K562 (cell line): Measurements from ENCODE around the gene DLK1. TPM values are rescaled to one million over a fixed set of nuclear protein-coding genes. Genes with fewer than 3 reads are reported as not detected.
A peak's percentile ranks its signal among the peaks of the same experiment; 100 is the strongest.

ENCODE experiments used
- ATAC-seq: fragments of 200-7000 bp; cut with Tn5 transposase; 3 replicates; pipeline ENCODE4 v1.9.1; 2020; ENCODE audit warnings: moderate library complexity
- BruUV-seq: library from RNA; stranded (reverse); fragments of 400-500 nt; replicated peaks from 2 replicates; lab custom pipeline; 2021; lab: Mats Ljungman, UMichigan
- CTCF ChIA-PET: fragments of 300-600 bp; formaldehyde crosslinking; extraction: SDS; loops from one replicate; lab custom pipeline; 2021; ENCODE audit warnings: low intra/inter-chr PET ratio; lab: Yijun Ruan, JAX
- POLR2A ChIA-PET: fragments of 300-600, 350-650 bp; sonication (Branson Sonifier 250); formaldehyde crosslinking; extraction: SDS; loops from one replicate; lab custom pipeline; 2021; ENCODE audit warnings: antibody characterized with exemption, inconsistent platforms; lab: Yijun Ruan, JAX
- DNase-seq, 4 experiments: peaks; one replicate each; pipeline versions ENCODE4 v3.0.0 to v3.0.0-alpha.2; 2011 to 2018; ENCODE audit warnings: low spot score in 3 of 4, mixed read lengths in 3 of 4; ENCODE audit errors: extremely low read depth in 1 of 4
- FAIRE-seq: peaks from 2 replicates; lab custom pipeline; 2011; peaks lifted over from hg19 to GRCh38; lab: Jason Lieb, UNC
- H2AFZ ChIP-seq: 2 replicates; pipeline ENCODE4 v1.6.0; 2011; ENCODE audit warnings: low read depth, low read length, control low read depth, inconsistent platforms
- H3K27ac ChIP-seq: fragments of 200-600 bp; 3 replicates; pipeline ENCODE4 v1.8.0; 2011; ENCODE audit warnings: low read depth, mild to moderate bottlenecking, control low read depth, inconsistent platforms, low read length, moderate library complexity, mixed read lengths; ENCODE audit errors: extremely low read depth
- H3K27me3 ChIP-seq, 2 experiments: fragments of 300-600 bp in 1 of 2; 2 replicates in 1 of 2; 3 replicates in 1 of 2; pipeline versions ENCODE4 v1.6.0 to v1.8.0; 2011; ENCODE audit warnings: inconsistent platforms in 2 of 2, low read length in 2 of 2, mild to moderate bottlenecking in 1 of 2, mixed read lengths in 1 of 2, moderate library complexity in 1 of 2; ENCODE audit not compliant: control insufficient read depth in 2 of 2, insufficient read depth in 2 of 2
- H3K36me3 ChIP-seq: fragments of 300-600 bp; 3 replicates; pipeline ENCODE4 v1.8.0; 2011; ENCODE audit warnings: mild to moderate bottlenecking, low read length, inconsistent platforms; ENCODE audit not compliant: control insufficient read depth, insufficient read depth
- H3K4me1 ChIP-seq, 2 experiments: fragments of 200-600 bp in 1 of 2; replicated peaks in 1 of 2; 2 replicates in 1 of 2; 3 replicates in 1 of 2; pipeline versions ENCODE4 v1.5.1 to v1.8.0; 2011; ENCODE audit warnings: inconsistent platforms in 2 of 2, low read length in 2 of 2, mild to moderate bottlenecking in 1 of 2, mixed read lengths in 1 of 2, moderate library complexity in 1 of 2; ENCODE audit not compliant: control insufficient read depth in 2 of 2, insufficient read depth in 2 of 2
- H3K4me2 ChIP-seq: 2 replicates; pipeline ENCODE4 v1.6.1; 2011; ENCODE audit warnings: low read length, control low read depth, inconsistent platforms, mixed read lengths; ENCODE audit not compliant: insufficient read depth
- H3K4me3 ChIP-seq: fragments of 200-600 bp; sonication (generic), shearing (Covaris generic); 2 replicates; pipeline ENCODE4 v1.5.1; 2016; ENCODE audit warnings: control low read depth, inconsistent platforms
- H3K79me2 ChIP-seq: fragments of 200-600 bp; 3 replicates; pipeline ENCODE4 v1.8.0; 2011; ENCODE audit warnings: low read length, inconsistent platforms; ENCODE audit not compliant: control insufficient read depth, insufficient read depth
- H3K9ac ChIP-seq, 2 experiments: 2 replicates each; pipeline versions ENCODE4 v1.6.0 to v1.6.1; 2011; ENCODE audit warnings: low read depth in 2 of 2, low read length in 2 of 2, control low read depth in 1 of 2, inconsistent platforms in 1 of 2, mild to moderate bottlenecking in 1 of 2, mixed read lengths in 1 of 2; ENCODE audit not compliant: insufficient read depth in 1 of 2
- H3K9me1 ChIP-seq: one replicate; pipeline ENCODE4 v1.6.0; 2011; ENCODE audit warnings: inconsistent platforms, mild to moderate bottlenecking, low read length, moderate library complexity; ENCODE audit not compliant: control insufficient read depth, insufficient read depth
- H3K9me3 ChIP-seq: replicated peaks from 2 replicates; pipeline ENCODE4 v1.5.1; 2011; ENCODE audit warnings: low read depth, low read length, inconsistent platforms; ENCODE audit not compliant: control insufficient read depth, insufficient read depth
- H4K20me1 ChIP-seq: replicated peaks from 2 replicates; pipeline ENCODE4 v1.6.1; 2011; ENCODE audit warnings: low read length, inconsistent platforms, mixed read lengths; ENCODE audit not compliant: control insufficient read depth, insufficient read depth
- BRD4 ChIP-seq: fragments of 200-600 bp; sonication (generic); IDR thresholded peaks from 2 replicates; pipeline ENCODE4 v1.6.1; 2017; ENCODE audit warnings: inconsistent platforms
- HSF4 ChIP-seq: fragments of 250-450 bp; sonication (Bioruptor Pico); IDR thresholded peaks from 2 replicates; pipeline ENCODE4 v2.1.2; 2022; ENCODE audit warnings: mild to moderate bottlenecking, moderate library complexity, borderline replicate concordance
- MEIS2 ChIP-seq: fragments of 450-650 bp; IDR thresholded peaks from 2 replicates; pipeline ENCODE4 v1.6.1; 2014; ENCODE audit warnings: mild to moderate bottlenecking; ENCODE audit not compliant: partially characterized antibody
- NFE2L1 ChIP-seq: fragments of 450-650 bp; IDR thresholded peaks from 2 replicates; pipeline ENCODE4 v1.6.1; 2016; ENCODE audit warnings: missing genetic modification characterization, low read depth, mild to moderate bottlenecking, missing compliant biosample characterization, moderate library complexity, borderline replicate concordance
- NR2C2 ChIP-seq, 2 experiments: fragments of 200-800 bp in 1 of 2; sonication (Bioruptor generic) in 1 of 2; sonication (generic) in 1 of 2; formaldehyde crosslinking in 1 of 2; IDR thresholded peaks; 2 replicates each; pipeline versions ENCODE4 v1.6.1 to v1.8.0; 2016 to 2022; ENCODE audit warnings: mild to moderate bottlenecking in 1 of 2, missing compliant biosample characterization in 1 of 2, missing genetic modification characterization in 1 of 2, missing genetic modification reagents in 1 of 2
- NR4A1 ChIP-seq, 2 experiments: fragments of 250-450 bp in 1 of 2; fragments of 450-650 bp in 1 of 2; sonication (Bioruptor Pico) in 1 of 2; IDR thresholded peaks; 2 replicates each; pipeline versions ENCODE4 v1.4.0 to v1.6.1; 2016 to 2020; ENCODE audit warnings: mild to moderate bottlenecking in 2 of 2, missing compliant biosample characterization in 1 of 2, missing genetic modification characterization in 1 of 2, moderate library complexity in 1 of 2
- PHF21A ChIP-seq: fragments of 450-650 bp; IDR thresholded peaks from 2 replicates; pipeline ENCODE4 v1.6.1; 2017; ENCODE audit warnings: low read depth, borderline replicate concordance
- PHTF2 ChIP-seq: fragments of 250-450 bp; sonication (Bioruptor Pico); IDR thresholded peaks from 2 replicates; pipeline ENCODE4 v1.5.0; 2021; ENCODE audit warnings: mild to moderate bottlenecking
- RBM25 ChIP-seq: fragments of 200-400 bp; formaldehyde crosslinking; IDR thresholded peaks from 2 replicates; pipeline ENCODE4 v1.6.1; 2018; ENCODE audit warnings: low read length, low read depth, moderate library complexity; ENCODE audit not compliant: severe bottlenecking
- RFX1 ChIP-seq: fragments of 450-650 bp; IDR thresholded peaks from 2 replicates; pipeline ENCODE4 v1.6.1; 2016; ENCODE audit warnings: mild to moderate bottlenecking, moderate library complexity
- SIX5 ChIP-seq, 2 experiments: IDR thresholded peaks; 2 replicates each; pipeline ENCODE4 v1.6.1; 2011; ENCODE audit warnings: low read length in 2 of 2, borderline replicate concordance in 1 of 2, low read depth in 1 of 2, mild to moderate bottlenecking in 1 of 2, moderate library complexity in 1 of 2; ENCODE audit not compliant: insufficient read depth in 1 of 2
- SRSF3 ChIP-seq: fragments of 200-400 bp; formaldehyde crosslinking; IDR thresholded peaks from 2 replicates; pipeline ENCODE4 v1.6.1; 2016; ENCODE audit warnings: mild to moderate bottlenecking, low read length, moderate library complexity; ENCODE audit not compliant: insufficient read depth
- ZNF311 ChIP-seq: fragments of 250-450 bp; sonication (Bioruptor Pico); IDR thresholded peaks from 2 replicates; pipeline ENCODE4 v1.4.0; 2020; ENCODE audit warnings: mild to moderate bottlenecking, moderate library complexity
- ZNF584 ChIP-seq: fragments of 200-800 bp; sonication (Bioruptor generic); IDR thresholded peaks from 2 replicates; pipeline ENCODE4 v1.6.1; 2016; ENCODE audit warnings: low read depth, mild to moderate bottlenecking, missing genetic modification characterization, missing compliant biosample characterization
- WGBS: fragments of 100-300 bp; shearing (Covaris generic); methylation state at CpG from one replicate; pipeline ENCODE4 v1.1.6; 2016; ENCODE audit warnings: low coverage, mixed read lengths; ENCODE audit not compliant: insufficient coverage; ENCODE audit errors: missing lambda C conversion rate; 5-methylcytosine and 5-hydroxymethylcytosine counted together
- in situ Hi-C: fragments of 300-500 bp; cut with MboI; formaldehyde crosslinking; loops from 4 replicates; pipeline ENCODE4 v1.15.0; 2018; ENCODE audit warnings: inconsistent platforms, mixed read lengths
- intact Hi-C: fragments of 100-400 bp; cut with micrococcal nuclease; formaldehyde crosslinking; loops from 2 replicates; pipeline ENCODE4 v1.14.2; 2022
- polyA plus RNA-seq, 8 experiments: library from polyadenylated mRNA; depleted of rRNA in 4 of 8; stranded (reverse) in 5 of 8; unstranded in 3 of 8; fragments of >200 nt; fragmentation: Nextera tagmentation in 2 of 8; fragmentation: Illumina TruSeq in 1 of 8; extraction: Ambion mirVana in 2 of 8; extraction: Trizol in 1 of 8; gene quantifications; 2 replicates each; pipeline versions ENCODE4 v1.2.1 to v1.2.3, GENCODE V29; 2011 to 2014; ENCODE audit warnings: inconsistent platforms in 1 of 8, missing spikeins in 1 of 8
- total RNA-seq, 7 experiments: library from RNA; depleted of rRNA in 6 of 7; stranded (reverse); fragments of >200 nt in 6 of 7; fragmentation: Illumina TruSeq in 2 of 7; extraction: Trizol in 2 of 7; gene quantifications; 2 replicates each; pipeline versions ENCODE4 v1.2.1 to v1.2.3, GENCODE V29; 2011 to 2021; ENCODE audit warnings: low replicate concordance in 1 of 7
- TF ChIP-seq, protein P1 (sequence below), 3 experiments: fragments of 200-800 bp in 1 of 3; sonication (Bioruptor generic) in 1 of 3; sonication (generic) in 1 of 3; formaldehyde crosslinking in 1 of 3; IDR thresholded peaks; 2 replicates each; pipeline versions ENCODE4 v1.6.1 to v1.8.0; 2016 to 2022; ENCODE audit warnings: mild to moderate bottlenecking in 2 of 3, missing compliant biosample characterization in 2 of 3, missing genetic modification characterization in 2 of 3, missing genetic modification reagents in 1 of 3
- TF ChIP-seq, protein P2 (sequence below), 3 experiments: IDR thresholded peaks in 2 of 3; conservative IDR thresholded peaks in 1 of 3; 2 replicates each; pipeline ENCODE4 v1.5.1; 2011 to 2012; ENCODE audit warnings: low read length in 3 of 3, mild to moderate bottlenecking in 3 of 3, control low read depth in 2 of 3, improper control_type of control experiment in 1 of 3, inconsistent platforms in 1 of 3, low read depth in 1 of 3, mixed read lengths in 1 of 3, moderate library complexity in 1 of 3; ENCODE audit not compliant: insufficient read depth in 2 of 3

The DLK1 gene
- total and polyA plus RNA-seq, 9 of the 15 experiments (the other 6 are each of a cell fraction or from before 2014, with no cell fraction given), result 4.4 to 97.2 (median 15.3) TPM

DNA sequence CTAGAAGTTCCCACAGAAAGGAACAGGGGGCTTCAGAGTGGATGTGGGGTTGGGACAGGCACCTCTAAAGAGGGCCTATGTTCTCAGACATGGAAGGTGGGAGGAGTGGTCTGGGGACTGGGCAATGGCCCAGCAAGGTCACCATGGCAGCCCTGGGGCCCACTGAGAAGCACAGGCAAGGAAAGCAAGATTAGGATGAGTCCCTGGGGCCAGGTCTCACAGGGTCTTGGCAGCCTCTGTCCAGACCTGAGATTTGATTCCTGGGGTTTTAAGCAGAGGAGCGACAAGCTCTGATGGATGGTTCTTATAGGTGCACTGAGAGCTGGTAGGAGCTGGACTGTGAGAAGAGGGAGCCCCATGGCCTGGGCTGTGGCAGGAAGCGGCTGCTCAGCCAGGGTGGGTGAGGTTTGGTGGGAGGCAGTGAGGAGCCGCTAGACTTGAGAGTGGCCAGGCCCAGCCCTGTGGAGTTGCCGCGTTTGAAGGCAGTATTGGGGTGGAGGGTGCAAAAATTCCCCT is 44.0 kb downstream of the DLK1 start:
- Histone ChIP-seq H2AFZ (peak overlapping the region; percentile 80), H3K4me1 (peaks cover 40 to 53% of the 10 kb centered on the region in 2 experiments), H3K79me2 (no peaks in the 10 kb centered on the region), H3K9ac (peak overlapping the region; percentile 92 to 94), H3K27ac (peak overlapping the region; percentile 99), H3K9me3 (no peaks in the 10 kb centered on the region; the same call in 1 of the 2 replicates), H4K20me1 (no peaks in the 10 kb centered on the region), H3K9me1 (no peaks in the 10 kb centered on the region), H3K4me2 (peak overlapping the region; percentile 79), H3K27me3 (no peaks in the 10 kb centered on the region), H3K4me3 (peak overlapping the region; percentile 23; the same call in 1 of the 2 replicates), H3K36me3 (no peaks in the 10 kb centered on the region)
- DNase-seq, result peak; percentile 40 to 64 (median 52)
- intact Hi-C loops, result loop anchor here (2.0 kb wide), 1 partner anchor 94 kb away; no protein-coding TSS in a partner anchor
- in situ Hi-C loops, result no loop called here
- TSS peak; percentile 98 for BruUV-seq
- ChIA-PET POLR2A (interaction anchor here (0.7 to 1.2 kb wide), 3 partner anchors 9 to 353 kb away, joined by 3 to 4 read pairs (median 3); no protein-coding TSS in a partner anchor), CTCF (no interaction called here)
- FAIRE-seq, result no peak
- ATAC-seq, result peak; percentile 65
- WGBS, result 0% methylated on average over 4 of the region's 5 CpGs
- TF ChIP-seq, protein P1, sequence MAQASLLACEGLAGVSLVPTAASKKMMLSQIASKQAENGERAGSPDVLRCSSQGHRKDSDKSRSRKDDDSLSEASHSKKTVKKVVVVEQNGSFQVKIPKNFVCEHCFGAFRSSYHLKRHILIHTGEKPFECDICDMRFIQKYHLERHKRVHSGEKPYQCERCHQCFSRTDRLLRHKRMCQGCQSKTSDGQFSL (CRISPR knock-in tag; IDR thresholded peaks at IDR 0.05), result no peak
- TF ChIP-seq, protein P1 (tag; IDR thresholded peaks at IDR 0.05), result 0 out of 4 replicates have a peak, but pooled peaks of 1 of the 2 experiments have one; percentile 34
- TF ChIP-seq NFE2L1, result no peak
- no peak for TF ChIP-seq PHTF2
- TF ChIP-seq ZNF311 (CRISPR knock-in tag), result 0 out of 2 replicates have a peak, but pooled peaks have one; percentile 6
- TF ChIP-seq NR4A1 (CRISPR knock-in tag; IDR thresholded peaks at IDR 0.05), result no peak
- TF ChIP-seq NR4A1 (tag; IDR thresholded peaks at IDR 0.05), result no peak
- no peak for TF ChIP-seq NR2C2 (CRISPR knock-in tag; IDR thresholded peaks at IDR 0.05)
- 0 out of 2 replicates have a peak, but pooled peaks have one; percentile 9 for TF ChIP-seq NR2C2 (tag; IDR thresholded peaks at IDR 0.05)
- TF ChIP-seq RBM25, result no peak
- TF ChIP-seq HSF4 (CRISPR knock-in tag), result 0 out of 2 replicates have a peak, but pooled peaks have one; percentile 31
- TF ChIP-seq ZNF584 (CRISPR knock-in tag), result peak; percentile 92; the same call in 1 of the 2 replicates
- peak; percentile 2 for TF ChIP-seq MEIS2
- peak; percentile 34; the same call in 1 of the 2 replicates for TF ChIP-seq RFX1
- peak; percentile 56; the same call in 1 of the 2 replicates for TF ChIP-seq BRD4
- 0 out of 2 replicates have a peak, but pooled peaks have one; percentile 59 for TF ChIP-seq SRSF3
- TF ChIP-seq, protein P2, sequence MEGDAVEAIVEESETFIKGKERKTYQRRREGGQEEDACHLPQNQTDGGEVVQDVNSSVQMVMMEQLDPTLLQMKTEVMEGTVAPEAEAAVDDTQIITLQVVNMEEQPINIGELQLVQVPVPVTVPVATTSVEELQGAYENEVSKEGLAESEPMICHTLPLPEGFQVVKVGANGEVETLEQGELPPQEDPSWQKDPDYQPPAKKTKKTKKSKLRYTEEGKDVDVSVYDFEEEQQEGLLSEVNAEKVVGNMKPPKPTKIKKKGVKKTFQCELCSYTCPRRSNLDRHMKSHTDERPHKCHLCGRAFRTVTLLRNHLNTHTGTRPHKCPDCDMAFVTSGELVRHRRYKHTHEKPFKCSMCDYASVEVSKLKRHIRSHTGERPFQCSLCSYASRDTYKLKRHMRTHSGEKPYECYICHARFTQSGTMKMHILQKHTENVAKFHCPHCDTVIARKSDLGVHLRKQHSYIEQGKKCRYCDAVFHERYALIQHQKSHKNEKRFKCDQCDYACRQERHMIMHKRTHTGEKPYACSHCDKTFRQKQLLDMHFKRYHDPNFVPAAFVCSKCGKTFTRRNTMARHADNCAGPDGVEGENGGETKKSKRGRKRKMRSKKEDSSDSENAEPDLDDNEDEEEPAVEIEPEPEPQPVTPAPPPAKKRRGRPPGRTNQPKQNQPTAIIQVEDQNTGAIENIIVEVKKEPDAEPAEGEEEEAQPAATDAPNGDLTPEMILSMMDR (IDR thresholded peaks at IDR 0.05 in 2 of 3, conservative IDR thresholded peaks at IDR 0.05 in 1 of 3; ENCODE audit: insufficient read depth in 2 of 3, low read depth in 1 of 3, low read length in 3 of 3), result 0 out of 6 replicates have a peak, but pooled peaks of 1 of the 3 experiments have one; percentile 1
- TF ChIP-seq SIX5 (IDR thresholded peaks at IDR 0.05; ENCODE audit: borderline replicate concordance in 1 of 2, insufficient read depth in 1 of 2, low read depth in 1 of 2, low read length in 2 of 2), result no peak
- no peak for TF ChIP-seq PHF21A
